SK-N-SH treated with all-trans-retinoic acid at 6 μM for 48 hours (cell line): Measurements from ENCODE around the gene CYB5RL.

Experiments
- BACH2 ChIP-seq: fragments of 250-450 bp; sonication (Bioruptor Pico); IDR thresholded peaks from 2 replicates; pipeline ENCODE4 v1.9.0; 2021; ENCODE audit warnings: mild to moderate bottlenecking, borderline replicate concordance
- CREB5 ChIP-seq: fragments of 250-450 bp; sonication (Bioruptor Pico); IDR thresholded peaks from 2 replicates; pipeline ENCODE4 v1.5.1; 2020; ENCODE audit warnings: low read depth, mild to moderate bottlenecking, moderate library complexity
- CSDC2 ChIP-seq: fragments of 250-450 bp; sonication (Bioruptor Pico); IDR thresholded peaks from 2 replicates; pipeline ENCODE4 v1.5.0; 2020; ENCODE audit warnings: mild to moderate bottlenecking, moderate library complexity
- OSR1 ChIP-seq: fragments of 250-450 bp; sonication (Bioruptor Pico); IDR thresholded peaks from 2 replicates; pipeline ENCODE4 v1.8.0; 2022; ENCODE audit warnings: moderate library complexity, mild to moderate bottlenecking, inconsistent platforms
- PATZ1 ChIP-seq: fragments of 250-450 bp; sonication (Bioruptor Pico); IDR thresholded peaks from 2 replicates; pipeline ENCODE4 v1.8.0; 2020; ENCODE audit warnings: mild to moderate bottlenecking, moderate library complexity, borderline replicate concordance
- SNAI2 ChIP-seq: fragments of 250-450 bp; sonication (Bioruptor Pico); IDR thresholded peaks from 2 replicates; pipeline ENCODE4 v1.5.0; 2020; ENCODE audit warnings: mild to moderate bottlenecking, moderate library complexity
- TCF4 ChIP-seq: fragments of 250-450 bp; sonication (Bioruptor Pico); IDR thresholded peaks from 2 replicates; pipeline ENCODE4 v1.8.0; 2021; ENCODE audit warnings: mild to moderate bottlenecking, moderate library complexity, borderline replicate concordance
- TOX ChIP-seq: fragments of 250-450 bp; sonication (Bioruptor Pico); IDR thresholded peaks from 2 replicates; pipeline ENCODE4 v1.8.0; 2021; ENCODE audit warnings: mild to moderate bottlenecking, moderate library complexity, borderline replicate concordance
- ZFP30 ChIP-seq: fragments of 450-650 bp; formaldehyde crosslinking; IDR thresholded peaks from 2 replicates; pipeline ENCODE4 v1.5.0; 2022; ENCODE audit warnings: mild to moderate bottlenecking, moderate library complexity
- ZNF70 ChIP-seq: fragments of 450-650 bp; formaldehyde crosslinking; IDR thresholded peaks from 2 replicates; pipeline ENCODE4 v1.5.0; 2020; ENCODE audit warnings: mild to moderate bottlenecking, moderate library complexity
- TF ChIP-seq, protein P1 (sequence below): fragments of 250-450 bp; sonication (Bioruptor Pico); IDR thresholded peaks from 2 replicates; pipeline ENCODE4 v1.5.0; 2020; ENCODE audit warnings: mild to moderate bottlenecking, moderate library complexity
- TF ChIP-seq, protein P2 (sequence below): fragments of 250-450 bp; sonication (Bioruptor Pico); IDR thresholded peaks from 2 replicates; pipeline ENCODE4 v1.5.1; 2021; ENCODE audit warnings: mild to moderate bottlenecking, moderate library complexity

DNA sequence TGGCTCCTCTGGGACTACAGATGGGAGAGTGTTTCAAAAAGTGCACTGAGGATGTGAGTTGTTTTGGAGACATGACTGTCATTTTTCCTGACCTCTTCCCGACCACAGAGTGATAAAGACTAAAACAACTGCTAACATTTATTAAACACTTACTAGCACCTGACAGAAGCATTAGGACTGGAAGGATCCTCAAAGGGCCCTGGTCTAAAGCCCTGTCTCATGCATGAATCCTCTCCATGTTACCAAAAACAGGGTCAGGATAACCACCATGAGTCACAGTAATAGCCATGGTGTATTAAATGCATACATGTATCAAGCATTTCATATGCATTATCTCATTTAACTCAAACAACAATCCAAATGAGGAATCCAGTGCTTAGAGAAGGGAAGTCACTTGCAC, 11.5 kb downstream of the CYB5RL start:
- TF ChIP-seq ZFP30 (CRISPR knock-in tag) (no peak), BACH2 (CRISPR knock-in tag) (no peak), CSDC2 (CRISPR knock-in tag) (no peak), CREB5 (CRISPR knock-in tag) (no peak), PATZ1 (no peak), OSR1 (CRISPR knock-in tag) (no peak), TOX (CRISPR knock-in tag) (no peak), TCF4 (CRISPR knock-in tag) (no peak), SNAI2 (CRISPR knock-in tag) (no peak), ZNF70 (no peak)
- TF ChIP-seq, protein P1, sequence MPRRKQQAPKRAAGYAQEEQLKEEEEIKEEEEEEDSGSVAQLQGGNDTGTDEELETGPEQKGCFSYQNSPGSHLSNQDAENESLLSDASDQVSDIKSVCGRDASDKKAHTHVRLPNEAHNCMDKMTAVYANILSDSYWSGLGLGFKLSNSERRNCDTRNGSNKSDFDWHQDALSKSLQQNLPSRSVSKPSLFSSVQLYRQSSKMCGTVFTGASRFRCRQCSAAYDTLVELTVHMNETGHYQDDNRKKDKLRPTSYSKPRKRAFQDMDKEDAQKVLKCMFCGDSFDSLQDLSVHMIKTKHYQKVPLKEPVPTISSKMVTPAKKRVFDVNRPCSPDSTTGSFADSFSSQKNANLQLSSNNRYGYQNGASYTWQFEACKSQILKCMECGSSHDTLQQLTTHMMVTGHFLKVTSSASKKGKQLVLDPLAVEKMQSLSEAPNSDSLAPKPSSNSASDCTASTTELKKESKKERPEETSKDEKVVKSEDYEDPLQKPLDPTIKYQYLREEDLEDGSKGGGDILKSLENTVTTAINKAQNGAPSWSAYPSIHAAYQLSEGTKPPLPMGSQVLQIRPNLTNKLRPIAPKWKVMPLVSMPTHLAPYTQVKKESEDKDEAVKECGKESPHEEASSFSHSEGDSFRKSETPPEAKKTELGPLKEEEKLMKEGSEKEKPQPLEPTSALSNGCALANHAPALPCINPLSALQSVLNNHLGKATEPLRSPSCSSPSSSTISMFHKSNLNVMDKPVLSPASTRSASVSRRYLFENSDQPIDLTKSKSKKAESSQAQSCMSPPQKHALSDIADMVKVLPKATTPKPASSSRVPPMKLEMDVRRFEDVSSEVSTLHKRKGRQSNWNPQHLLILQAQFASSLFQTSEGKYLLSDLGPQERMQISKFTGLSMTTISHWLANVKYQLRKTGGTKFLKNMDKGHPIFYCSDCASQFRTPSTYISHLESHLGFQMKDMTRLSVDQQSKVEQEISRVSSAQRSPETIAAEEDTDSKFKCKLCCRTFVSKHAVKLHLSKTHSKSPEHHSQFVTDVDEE (CRISPR knock-in tag): no peak
- TF ChIP-seq, protein P2, sequence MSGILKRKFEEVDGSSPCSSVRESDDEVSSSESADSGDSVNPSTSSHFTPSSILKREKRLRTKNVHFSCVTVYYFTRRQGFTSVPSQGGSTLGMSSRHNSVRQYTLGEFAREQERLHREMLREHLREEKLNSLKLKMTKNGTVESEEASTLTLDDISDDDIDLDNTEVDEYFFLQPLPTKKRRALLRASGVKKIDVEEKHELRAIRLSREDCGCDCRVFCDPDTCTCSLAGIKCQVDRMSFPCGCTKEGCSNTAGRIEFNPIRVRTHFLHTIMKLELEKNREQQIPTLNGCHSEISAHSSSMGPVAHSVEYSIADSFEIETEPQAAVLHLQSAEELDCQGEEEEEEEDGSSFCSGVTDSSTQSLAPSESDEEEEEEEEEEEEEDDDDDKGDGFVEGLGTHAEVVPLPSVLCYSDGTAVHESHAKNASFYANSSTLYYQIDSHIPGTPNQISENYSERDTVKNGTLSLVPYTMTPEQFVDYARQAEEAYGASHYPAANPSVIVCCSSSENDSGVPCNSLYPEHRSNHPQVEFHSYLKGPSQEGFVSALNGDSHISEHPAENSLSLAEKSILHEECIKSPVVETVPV (CRISPR knock-in tag): no peak
